Activated CD4-positive, alpha-beta T cell treated with anti-CD3 and anti-CD28 coated beads, Interleukin-2, amount 50 U/mL, for 48 hours (primary cell): ENCODE measurements around the gene NBAS.
"Not testable (repeated sequence)": the region's sequence is repeated elsewhere in the genome, so short reads cannot be mapped to it uniquely, and the experiment has no call there.

Experiments used
- DNase-seq, 2 experiments: peaks; one replicate each; pipeline ENCODE4 v3.0.0-alpha.2; 2020

The NBAS gene

GRCh38 chr2:15456352-15456751, 104.8 kb downstream of the NBAS start:
- no peak for DNase-seq

GRCh38 chr2:15450808-15451207, 110.3 kb downstream of the NBAS start:
- no peak for DNase-seq

GRCh38 chr2:15449556-15450236, 111.4 kb downstream of the NBAS start:
- DNase-seq = no peak

- no peak for DNase-seq
Observed at GRCh38 chr2:15448250-15448839, 112.8 kb downstream of the NBAS start.

GRCh38 chr2:15447381-15447780, 113.8 kb downstream of the NBAS start:
- DNase-seq = no peak

- no peak for DNase-seq
Observed at GRCh38 chr2:15446961-15447360, 114.2 kb downstream of the NBAS start.

DNA sequence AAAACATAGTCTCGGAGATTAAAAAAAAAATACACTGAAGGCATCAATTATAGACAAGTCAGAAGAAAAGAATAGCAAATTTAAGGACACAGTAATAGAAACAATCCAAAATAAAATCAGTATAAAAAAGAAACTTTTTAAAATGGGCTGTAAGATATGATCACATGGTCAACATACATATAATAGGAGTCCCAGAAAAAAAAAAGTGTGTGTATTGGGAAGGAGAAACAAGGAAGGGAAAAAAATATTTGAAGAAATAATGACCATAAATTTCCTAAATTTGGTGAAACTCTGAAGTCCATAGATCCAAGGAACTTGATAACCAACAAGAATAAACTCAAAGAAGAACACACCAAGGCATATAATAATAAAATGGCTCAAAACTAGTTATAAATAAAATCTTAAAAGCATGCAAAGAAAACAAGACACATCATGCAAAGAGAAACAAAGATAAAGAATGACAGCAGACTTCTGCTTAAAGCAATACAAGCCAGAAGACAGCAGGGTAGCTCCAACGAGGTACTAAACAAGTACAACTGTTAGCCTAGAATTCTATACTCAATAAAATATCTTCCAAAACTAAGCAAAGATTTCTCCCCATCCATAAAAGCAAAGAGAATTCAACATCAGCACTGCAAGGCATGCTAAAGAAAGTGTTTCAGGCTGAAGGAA, 115.1 kb downstream of the NBAS start:
- DNase-seq = no peak

GRCh38 chr2:15439768-15440524, 121.2 kb downstream of the NBAS start:
- DNase-seq = not testable (repeated sequence)

DNA sequence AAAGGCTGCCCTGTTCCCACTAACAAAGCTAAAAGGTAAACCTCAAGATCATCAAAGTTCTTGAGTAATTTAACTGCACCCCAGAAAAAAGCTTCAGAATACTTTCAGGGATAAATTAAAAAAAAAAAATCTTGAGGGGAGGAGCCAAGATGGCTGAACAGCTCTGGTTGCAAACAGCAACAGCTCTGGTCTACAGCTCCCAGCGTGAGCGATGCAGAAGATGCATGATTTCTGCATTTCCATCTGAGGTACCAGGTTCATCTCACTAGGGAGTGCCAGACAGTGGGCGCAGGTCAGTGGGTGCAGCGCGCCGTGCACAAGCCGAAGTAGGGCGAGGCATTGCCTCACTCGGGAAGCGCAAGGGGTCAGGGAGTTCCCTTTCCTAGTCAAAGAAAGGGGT, 121.8 kb downstream of the NBAS start:
- DNase-seq = not testable (repeated sequence)

- no peak for DNase-seq
Observed at GRCh38 chr2:15436195-15436594, 124.9 kb downstream of the NBAS start.

GRCh38 chr2:15435474-15435873, 125.7 kb downstream of the NBAS start:
- no peak for DNase-seq

GRCh38 chr2:15432642-15433256, 128.4 kb downstream of the NBAS start:
- DNase-seq = no peak

DNA sequence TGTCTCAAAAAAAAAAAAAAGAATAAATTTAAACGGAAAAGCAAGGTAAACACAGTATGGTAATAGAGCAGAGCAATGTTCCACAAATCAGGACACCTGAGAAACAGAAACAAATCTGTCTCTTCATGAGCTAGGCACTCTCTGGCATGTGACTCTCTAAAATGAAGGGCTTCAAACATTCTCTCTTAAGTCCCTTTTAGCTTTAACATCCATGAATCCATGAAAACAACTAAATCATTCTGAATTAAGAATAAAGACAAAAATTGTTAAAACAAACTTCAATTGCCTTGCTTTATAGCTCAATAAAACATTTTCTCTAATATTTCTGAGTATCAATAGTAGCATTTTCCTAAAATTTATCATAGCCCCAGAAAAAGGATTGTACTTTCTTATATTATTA, 132.1 kb downstream of the NBAS start:
- no peak for DNase-seq

DNA sequence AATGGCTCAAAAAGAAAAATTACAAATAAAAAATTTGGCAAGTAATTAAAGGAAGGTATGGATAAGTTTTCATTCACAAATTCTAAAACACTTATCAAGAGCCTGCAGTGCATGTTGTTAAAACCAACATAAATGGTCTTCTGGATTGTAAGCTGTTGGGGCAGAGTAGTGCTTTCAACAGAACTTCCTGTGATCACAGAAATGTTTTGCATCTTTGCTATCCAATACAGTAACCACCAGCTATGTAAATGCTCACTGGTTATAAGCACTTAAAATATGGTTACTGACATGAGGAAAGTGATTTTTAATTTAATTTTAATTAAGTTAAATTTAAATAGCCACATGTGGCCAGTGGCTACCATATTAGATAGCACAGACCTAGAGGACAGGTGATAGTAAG, 133.1 kb downstream of the NBAS start:
- no peak for DNase-seq

DNA sequence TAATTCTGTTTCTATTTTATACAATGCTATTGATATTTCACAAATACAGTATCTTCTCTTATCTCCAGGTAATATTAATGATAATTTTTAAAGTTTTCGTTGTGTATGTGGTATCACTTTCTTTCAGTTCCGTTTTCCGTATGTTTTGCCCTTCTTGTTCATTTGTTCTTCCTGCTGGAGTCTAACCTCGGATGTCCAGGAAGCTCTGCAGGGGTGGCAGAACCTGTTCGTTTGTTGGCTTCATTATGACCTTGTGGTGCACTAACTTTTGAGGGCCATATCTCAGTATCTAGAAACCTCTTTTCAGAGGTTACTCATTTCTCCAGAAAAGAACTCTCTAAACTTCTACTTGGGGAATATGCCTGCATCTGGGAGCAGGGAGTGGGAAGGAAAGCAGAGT, 134.5 kb downstream of the NBAS start:
- no peak for DNase-seq

GRCh38 chr2:15425712-15426111, 135.4 kb downstream of the NBAS start:
- no peak for DNase-seq

- DNase-seq = no peak
Observed at GRCh38 chr2:15421753-15422152, 139.4 kb downstream of the NBAS start.

DNA sequence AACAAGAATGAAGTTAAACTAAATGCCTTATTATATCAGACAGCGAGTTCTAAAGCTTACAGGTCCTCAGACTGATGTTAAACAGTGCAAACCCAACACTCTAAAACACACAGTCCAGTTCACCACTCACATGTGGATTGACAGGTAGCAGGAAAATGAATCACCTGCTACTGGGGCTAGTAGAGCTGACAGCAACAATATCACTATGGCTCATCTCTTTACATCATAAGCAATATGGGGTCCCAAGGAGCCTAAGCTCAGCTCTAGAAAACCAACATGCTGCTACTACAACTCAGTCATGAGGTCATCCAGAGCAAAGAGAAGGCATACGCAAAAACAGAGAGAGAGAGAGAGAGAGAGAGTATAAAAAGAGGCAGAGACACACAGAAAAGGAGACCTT, 145.4 kb downstream of the NBAS start:
- DNase-seq = no peak

GRCh38 chr2:15412779-15413178, 148.4 kb downstream of the NBAS start:
- no peak for DNase-seq

DNA sequence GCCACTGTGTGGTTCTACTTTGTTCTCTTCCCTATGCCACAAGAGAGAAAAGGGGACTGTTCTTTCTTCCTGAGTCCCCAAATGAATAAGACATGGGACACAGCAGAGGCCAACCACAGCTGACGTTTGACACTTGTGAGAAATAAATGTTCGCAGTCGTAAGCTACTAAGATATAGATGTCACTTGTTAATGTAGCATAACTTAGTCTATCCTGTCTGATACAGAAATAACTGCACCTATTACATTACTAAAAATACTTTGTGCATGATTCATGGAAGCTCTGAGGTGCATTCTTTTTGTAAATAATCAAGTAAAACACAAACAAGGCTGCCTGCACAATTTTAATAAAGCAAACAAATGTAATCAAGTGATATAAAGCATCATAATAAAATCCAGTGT, 148.8 kb downstream of the NBAS start:
- no peak for DNase-seq

GRCh38 chr2:15410884-15411283, 150.2 kb downstream of the NBAS start:
- no peak for DNase-seq

DNA sequence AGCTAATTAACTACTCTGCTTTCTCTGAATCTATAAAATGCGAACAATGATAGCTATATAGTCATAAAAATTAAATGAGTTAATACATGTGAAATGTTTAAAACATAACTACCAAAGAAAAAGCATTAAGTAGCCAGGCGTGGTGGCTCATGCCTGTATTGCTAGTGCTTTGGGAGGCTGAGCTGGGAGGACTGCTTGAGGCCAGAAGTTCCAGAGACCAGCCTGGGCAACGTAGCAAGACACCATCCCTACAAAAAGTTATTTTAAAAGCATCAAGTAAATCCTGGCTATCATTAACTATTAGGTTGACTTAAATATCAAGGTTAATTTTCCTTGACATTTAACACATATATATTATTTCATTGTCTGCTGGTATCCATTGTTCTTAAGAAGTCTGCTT, 152.4 kb downstream of the NBAS start:
- DNase-seq = no peak

DNA sequence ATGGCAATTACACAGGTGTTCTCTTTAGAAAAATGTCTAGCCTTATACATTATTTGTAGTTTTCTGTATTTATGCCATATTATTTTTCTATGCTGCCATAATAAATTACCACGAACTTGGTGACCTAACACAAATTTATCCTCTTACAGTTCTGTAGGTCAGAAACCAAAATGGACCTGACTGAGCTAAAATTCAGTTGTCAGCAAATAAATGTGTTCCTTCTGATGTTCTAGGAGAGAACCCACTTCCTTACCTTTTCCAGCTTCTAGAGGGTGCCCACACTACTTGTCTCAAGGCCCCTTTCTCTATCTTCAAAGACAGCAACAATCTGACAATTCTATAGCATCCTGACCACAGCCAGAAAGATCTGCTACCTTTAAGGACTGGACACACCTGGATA, 153.5 kb downstream of the NBAS start:
- DNase-seq = no peak
